ENCODE measurements around the gene CLC.
"Not testable (repeated sequence)": the region's sequence is repeated elsewhere in the genome, so short reads cannot be mapped to it uniquely, and the experiment has no call there.

Gene CLC

DNA sequence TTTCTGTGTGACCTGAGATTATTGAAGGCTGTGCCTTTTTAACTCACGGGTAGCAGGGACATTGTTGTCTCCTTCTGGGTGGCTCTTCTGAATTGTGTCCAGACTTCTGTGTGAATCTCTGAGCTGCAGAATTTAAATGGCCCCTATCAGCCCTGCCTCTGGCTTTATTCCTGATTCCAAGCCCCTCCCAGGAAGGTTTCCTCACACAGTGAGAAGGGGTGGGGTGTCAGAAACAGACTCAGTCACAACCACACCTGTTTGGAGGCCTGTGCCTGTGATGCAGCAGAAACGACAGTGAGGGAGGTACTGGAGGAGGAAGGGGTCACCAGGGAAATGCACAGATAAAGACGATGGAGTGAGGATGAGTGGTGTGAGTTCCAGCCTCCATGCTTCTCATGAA lies at the start of gene CLC:
Gene CLC, minus strand, starts transcription at position 139 of the 400 bp plus-strand sequence. Its CDS starts 77 bp downstream, at position 62.
- no peak for DNase-seq

DNA sequence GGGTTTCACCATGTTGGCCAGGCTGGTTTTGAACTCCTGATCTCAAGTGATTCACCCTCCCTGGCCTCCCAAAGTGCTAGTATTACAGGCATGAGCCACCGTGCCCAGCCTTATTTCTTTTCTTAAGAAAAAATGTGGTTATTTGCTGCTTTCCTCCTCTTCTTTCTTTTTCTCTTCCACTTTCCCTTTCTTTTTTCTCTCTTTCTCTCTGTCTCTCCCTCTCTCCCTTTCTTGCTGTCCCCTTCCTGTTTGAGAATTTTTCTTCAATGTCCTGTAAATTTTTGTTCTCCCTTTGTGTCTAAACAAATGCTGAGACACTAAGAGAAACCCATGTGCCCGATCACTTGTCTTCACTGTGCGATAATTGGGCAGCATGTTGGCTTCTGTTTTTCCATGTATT lies 43.1 kb upstream of the CLC start:
- no peak for DNase-seq

DNA sequence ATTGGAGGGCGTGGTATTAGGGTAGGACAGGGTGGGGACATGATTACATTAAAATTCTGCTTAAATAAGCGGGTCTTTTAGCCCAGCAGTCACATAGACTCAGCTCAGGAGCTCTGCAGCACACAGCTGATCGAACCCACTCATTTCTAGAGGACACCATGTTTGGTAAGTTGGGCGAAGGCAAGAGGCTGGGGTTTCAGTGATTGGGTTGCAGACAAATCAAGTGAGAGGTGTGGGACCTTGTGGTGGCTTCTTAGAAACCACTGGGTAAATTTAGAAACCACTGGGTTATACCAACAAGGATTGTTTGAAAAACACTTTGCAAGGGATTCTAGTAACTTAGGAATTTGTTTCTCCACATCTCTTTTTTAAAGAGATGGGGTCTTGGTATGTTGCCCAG lies 40.9 kb upstream of the CLC start, which contains the start of gene LEUTX:
Gene LEUTX, plus strand, starts transcription at position 92 of the 400 bp plus-strand sequence. Its CDS starts 67 bp downstream, at position 159.
- no peak for DNase-seq

DNA sequence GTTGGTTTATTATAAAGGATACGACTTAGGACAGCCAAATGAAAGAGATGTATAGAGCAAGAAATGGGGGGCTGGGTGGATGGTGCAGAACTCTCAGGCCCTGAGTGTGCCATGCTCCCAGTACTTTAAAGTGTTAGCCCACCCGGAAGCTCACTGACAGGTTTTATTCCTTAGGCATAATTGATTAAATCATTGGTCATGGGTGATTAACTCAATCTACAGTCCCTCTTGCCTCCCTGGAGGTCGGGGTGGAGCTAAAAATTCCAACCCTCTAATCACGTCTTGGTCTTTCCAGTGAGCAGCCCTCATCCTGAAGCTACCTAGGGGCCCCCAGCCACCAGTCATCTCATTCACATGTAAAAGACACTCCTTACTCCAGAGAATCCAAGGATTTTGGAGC lies 31.0 kb upstream of the CLC start:
- no peak for DNase-seq

DNA sequence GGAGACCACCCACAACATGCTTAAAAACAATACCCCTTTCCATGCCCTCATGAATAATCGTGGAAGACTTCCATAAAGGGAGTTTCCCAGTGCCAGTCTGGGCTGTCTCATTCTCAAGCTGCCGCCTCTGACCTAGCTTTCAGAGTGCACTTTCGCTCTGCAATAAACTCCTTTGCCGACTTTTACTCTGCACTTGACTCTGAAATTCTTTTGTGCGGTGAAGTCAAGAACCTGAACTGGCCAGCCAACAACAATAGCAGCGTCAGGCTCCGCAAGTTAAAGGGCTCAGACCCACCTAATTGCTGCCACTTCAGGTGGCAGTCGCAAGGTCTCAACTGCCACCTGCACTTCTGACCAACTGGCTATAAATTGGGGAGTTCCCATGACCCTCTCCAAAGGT lies 30.5 kb upstream of the CLC start:
- no peak for DNase-seq

DNA sequence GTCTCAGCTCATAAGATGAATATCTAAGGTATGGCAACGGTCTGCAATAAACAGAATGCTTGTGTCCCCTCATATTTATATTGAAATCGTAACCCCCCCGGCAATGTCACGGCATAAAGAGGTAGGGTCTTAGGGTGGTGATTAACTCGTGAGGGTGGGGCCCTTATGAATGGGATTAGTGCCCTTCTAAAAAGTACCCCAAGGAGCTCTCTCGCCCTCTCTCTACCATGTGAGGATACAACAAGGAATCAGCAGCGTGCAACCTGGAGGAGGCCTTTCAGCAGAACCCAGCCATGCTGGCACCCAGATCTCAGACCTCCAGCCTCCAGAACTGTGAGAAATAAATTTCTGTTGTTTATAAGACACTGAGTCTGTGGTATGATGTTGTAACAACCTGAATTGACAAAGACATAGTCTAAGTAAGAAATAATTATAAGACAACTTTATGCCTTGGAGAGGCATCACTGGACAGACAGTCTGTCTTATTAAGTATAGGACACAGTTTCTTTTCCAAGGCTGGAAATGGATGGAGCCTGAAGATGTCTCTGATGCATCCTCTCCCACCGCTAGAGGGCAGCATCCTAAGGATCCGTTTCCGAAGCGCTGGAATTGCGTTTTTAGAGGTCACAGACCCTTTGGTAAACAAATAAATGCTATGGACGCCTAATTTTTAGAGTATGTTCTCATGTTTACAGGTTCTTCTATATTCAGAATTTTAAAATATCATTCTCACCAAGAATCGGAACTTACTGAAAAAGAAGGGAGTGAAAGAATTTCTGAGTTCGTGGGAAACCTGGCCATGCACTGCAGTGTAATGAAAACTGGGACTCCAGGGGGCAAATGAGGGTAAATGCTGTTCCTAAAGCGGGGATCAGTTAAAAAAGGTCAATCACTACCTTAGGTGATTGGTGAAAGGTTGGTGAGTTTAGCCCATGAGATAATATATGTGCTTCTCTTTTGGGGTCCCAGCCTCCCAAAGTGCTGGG lies 27.6 kb upstream of the CLC start:
- no peak for DNase-seq

DNA sequence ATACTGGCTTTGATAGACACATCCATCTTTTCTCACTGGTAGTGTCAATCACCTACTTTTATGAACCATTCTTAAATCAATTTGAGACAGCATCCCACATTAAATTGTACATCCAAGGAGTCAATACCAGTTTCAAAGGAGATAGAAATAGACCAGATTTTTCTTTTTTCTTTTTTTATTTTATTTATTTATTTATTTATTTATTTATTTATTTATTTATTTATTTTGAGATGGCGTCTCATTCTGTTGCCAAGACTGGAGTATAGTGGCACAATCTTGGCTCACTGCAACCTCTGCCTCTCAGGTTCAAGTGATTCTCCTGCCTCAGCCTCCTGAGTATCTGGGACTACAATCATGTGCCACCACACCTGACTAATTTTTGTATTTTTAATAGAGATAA lies 24.0 kb upstream of the CLC start:
- DNase-seq = not testable (repeated sequence)

- DNase-seq = no peak
These were observed 21.8 kb upstream of the CLC start for GRCh38 chr19:39759457-39760184.

GRCh38 chr19:39754971-39755370 lies 17.1 kb upstream of the CLC start:
- DNase-seq = no peak

- DNase-seq = no peak
These were observed 16.7 kb upstream of the CLC start for GRCh38 chr19:39754544-39754943.

DNA sequence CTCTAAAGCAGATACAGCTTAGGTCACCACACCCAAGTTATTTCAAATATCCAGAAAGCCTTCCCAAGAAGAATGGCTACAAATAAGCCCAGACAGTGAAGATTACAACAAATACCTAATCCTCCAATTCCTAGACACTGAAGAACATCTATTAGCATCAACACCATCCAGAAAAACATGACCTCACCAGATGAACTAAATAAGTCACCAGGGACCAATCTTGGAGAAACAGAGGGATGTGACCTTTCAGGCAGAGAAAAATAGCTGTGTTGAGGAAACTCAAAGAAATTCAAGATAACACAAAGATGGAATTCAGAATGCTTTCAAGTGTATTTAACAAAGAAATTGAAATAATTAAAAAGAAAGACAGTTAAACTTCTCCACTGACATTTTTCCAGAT lies 15.0 kb upstream of the CLC start:
- no peak for DNase-seq

- no peak for DNase-seq
These were observed 14.6 kb upstream of the CLC start for GRCh38 chr19:39752390-39752789.

DNA sequence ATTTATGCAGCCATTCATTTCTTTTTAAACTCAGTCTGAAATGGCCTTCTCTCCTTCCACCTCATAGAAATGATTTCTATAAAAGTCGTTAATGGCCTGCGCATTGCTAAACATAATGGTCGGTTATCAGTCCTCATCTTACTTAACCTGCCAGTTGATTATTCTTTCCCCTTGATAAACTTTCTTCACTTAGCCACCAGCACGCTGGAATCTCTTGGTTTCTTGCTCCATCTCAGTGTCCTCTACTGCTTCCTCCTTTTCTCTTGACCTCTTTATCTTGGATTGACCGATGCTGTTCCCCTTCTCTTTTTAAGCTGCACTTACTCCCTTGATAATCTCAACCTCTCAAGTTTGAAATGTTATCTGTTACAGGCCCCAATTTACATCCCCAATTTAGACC lies 12.2 kb upstream of the CLC start:
- no peak for DNase-seq

DNA sequence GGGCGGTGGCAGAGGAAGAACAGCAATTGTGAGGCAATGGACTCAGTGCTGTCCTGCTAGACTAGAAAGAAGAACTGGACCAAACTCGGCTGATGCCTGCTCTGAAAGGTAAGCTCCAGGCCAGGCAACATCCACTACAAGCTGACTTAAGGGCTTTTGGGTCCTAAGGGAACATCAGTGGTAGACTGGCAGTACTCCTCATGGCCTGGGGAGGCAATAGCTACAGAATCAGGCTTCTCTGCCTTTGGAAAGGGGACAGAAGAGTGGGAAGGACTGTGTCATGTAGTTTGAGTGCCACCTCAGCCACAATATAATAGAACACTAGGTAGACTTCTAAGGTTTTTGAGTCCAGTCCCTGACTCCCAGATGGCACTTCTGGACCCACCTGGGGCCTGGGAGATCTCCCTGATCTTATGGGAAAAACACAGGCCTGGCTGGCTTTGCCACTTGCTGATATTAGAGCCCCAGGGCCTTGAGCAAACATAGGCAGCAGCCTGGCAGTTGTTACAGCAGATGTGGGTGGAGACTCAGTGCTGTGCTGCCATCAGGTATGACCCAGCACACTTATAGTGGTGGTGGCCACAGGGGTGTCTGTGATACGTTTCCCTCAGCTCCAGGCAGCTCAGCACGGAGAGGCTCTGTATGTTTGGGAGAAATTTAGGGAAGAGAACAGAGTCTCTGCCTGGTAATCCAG lies 9.2 kb upstream of the CLC start:
- DNase-seq = no peak

- no peak for DNase-seq
These were observed 7.8 kb upstream of the CLC start for GRCh38 chr19:39745643-39746042.

DNA sequence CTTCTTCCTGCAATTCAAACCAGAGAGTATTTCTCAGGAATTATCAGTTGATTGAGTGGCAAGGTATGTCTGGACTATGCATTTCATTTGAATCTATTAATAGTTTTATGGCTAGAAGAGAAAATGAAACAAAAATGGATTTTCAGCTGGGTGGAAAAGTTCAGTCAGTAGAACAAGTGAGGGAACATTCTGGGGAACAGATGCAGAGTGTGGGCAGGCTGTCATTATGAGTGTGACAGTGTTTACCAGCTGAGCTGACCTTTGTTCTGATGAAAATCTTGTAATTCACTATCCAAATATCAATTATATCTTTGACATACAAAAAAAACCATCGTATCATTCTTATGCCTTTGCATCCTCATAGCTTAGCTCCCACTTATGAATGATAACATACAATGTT lies 2.6 kb upstream of the CLC start:
- DNase-seq = no peak

- no peak for DNase-seq
These were observed 985 bp upstream of the CLC start for GRCh38 chr19:39738814-39739213.

DNA sequence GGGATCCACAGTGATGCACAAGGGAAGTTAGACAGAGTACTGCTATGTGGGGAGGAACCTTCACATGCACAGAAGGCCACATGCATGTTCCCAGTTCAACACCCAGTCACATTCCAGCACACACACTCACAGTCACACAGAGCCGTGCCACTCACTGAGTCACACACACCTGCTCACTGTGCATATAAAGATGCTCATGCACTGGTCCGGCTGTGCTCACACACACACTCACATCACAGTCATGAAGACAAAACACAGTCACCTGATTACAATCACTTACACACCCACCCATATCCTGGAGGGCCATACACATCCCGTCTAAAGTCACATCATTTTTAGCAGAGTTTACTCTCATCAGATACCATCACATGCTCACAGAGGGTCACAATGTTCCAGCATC lies 478 bp downstream of the CLC start:
- DNase-seq = no peak

- no peak for DNase-seq
These were observed 1.7 kb downstream of the CLC start for GRCh38 chr19:39736088-39736487.

- DNase-seq = no peak
These were observed 2.1 kb downstream of the CLC start for GRCh38 chr19:39735688-39736087.

DNA sequence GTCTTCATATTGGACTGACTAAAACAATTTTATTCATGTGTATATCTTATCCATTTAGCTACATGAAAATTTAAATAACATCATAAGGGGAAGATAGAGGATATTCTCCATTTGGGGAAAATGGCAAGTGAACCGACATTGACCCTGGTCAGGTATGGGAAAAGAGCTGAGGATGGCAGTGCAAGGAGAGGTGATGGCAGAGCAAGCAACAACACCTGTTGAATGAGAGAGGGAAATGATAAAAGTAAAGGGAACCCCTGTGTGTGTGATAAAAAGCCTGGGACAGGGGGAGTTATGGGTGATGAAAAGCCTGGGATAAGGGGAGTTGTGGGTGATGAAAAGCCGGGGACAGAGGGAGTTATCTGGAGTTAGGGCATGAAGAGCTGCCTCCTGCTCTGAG lies 4.0 kb downstream of the CLC start:
- no peak for DNase-seq

DNA sequence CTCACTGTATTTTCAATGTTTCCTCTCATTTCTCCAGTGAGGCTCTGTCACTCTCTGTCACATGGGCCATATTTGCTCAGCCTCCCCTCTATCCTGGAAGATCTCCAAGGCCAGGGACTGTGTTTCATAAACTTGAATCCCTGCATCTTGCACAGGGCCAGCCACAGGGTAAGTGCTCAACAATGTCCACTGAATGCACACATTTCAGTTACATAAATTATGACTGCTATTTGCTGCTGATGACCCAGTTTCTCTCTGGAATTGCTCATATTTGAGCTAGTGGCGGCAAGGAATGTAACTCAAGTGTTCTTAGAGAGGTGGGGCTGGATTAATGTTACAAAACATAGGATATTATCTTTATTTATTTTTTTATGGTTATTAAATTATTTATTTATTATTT lies 6.1 kb downstream of the CLC start:
- no peak for DNase-seq

DNA sequence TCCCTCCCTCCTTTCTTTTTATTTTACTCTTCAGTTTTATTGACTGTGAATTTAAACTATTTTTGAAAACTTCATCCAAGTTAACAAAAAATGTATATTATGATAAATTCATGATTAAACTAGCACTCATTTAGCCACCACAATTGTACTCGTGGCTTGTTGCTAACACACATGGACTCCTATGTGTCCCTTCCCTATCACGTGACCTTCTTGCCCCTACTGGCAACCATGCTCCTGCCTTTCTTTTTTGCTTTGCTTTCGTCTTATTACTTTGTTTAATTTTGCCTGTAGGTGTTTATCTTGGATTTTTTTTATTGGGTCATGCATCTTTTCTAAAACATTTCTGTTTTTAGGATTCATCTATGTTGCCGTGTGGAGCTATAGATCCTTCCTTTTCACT lies 8.2 kb downstream of the CLC start:
- DNase-seq = no peak

Measured in activated effector memory CD4-positive, alpha-beta T cell treated with Interleukin-2 at 50 U/mL for 16 hours (primary cell).